Measurements from ENCODE around the gene ARFIP2. TPM values are rescaled to one million over a fixed set of nuclear protein-coding genes. Genes with fewer than 3 reads are reported as not detected.

The ARFIP2 gene
- total and polyA plus RNA-seq, 10 donors = 23.4 to 72.7 (median 36.1) TPM

GRCh38 chr11:6473451-6474412, 7.4 kb downstream of the ARFIP2 start, which contains the start of gene TRIM3:
Gene TRIM3, minus strand, starts transcription at chr11:6473941. Its CDS starts 8,246 bp downstream, at chr11:6465695.
- TF ChIP-seq POLR2A (IDR thresholded peaks at IDR 0.05) = peak in 1 of 3 donors; percentile 19
- peak; percentile 65 to 83 (median 80) for TF ChIP-seq POLR2AphosphoS5 (IDR thresholded peaks at IDR 0.05)
- TF ChIP-seq, protein P1, sequence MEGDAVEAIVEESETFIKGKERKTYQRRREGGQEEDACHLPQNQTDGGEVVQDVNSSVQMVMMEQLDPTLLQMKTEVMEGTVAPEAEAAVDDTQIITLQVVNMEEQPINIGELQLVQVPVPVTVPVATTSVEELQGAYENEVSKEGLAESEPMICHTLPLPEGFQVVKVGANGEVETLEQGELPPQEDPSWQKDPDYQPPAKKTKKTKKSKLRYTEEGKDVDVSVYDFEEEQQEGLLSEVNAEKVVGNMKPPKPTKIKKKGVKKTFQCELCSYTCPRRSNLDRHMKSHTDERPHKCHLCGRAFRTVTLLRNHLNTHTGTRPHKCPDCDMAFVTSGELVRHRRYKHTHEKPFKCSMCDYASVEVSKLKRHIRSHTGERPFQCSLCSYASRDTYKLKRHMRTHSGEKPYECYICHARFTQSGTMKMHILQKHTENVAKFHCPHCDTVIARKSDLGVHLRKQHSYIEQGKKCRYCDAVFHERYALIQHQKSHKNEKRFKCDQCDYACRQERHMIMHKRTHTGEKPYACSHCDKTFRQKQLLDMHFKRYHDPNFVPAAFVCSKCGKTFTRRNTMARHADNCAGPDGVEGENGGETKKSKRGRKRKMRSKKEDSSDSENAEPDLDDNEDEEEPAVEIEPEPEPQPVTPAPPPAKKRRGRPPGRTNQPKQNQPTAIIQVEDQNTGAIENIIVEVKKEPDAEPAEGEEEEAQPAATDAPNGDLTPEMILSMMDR (IDR thresholded peaks at IDR 0.05 in 8 of 11, conservative IDR thresholded peaks at IDR 0.05 in 3 of 11) = peak in 1 of 11 experiments; percentile 15
- peaks cover 0 to 25% (median 23%) of the 10 kb centered on the region in 6 donors for H3K36me3 ChIP-seq
- peaks cover 12 to 46% (median 32%) of the 10 kb centered on the region in 6 donors for H3K4me1 ChIP-seq
- peak within 1 kb of the TSS; percentile 58 to 90 (median 65) for H3K4me3 ChIP-seq
- WGBS, 5 donors = 1 to 4% (median 1%) methylated on average over 34 to 87 of the region's 87 CpGs
- no peaks in the 10 kb centered on the region for H3K9me3 ChIP-seq
- peak within 1 kb of the TSS; percentile 69 to 93 (median 90) for H3K27ac ChIP-seq
- no peaks in the 10 kb centered on the region for H3K27me3 ChIP-seq (replicated peaks in 1 of 7)
- DNase-seq = peak; percentile 96
- intact Hi-C loops (cut with DNase I; ENCODE audit: low total_unique reads) = no loop called here

DNA sequence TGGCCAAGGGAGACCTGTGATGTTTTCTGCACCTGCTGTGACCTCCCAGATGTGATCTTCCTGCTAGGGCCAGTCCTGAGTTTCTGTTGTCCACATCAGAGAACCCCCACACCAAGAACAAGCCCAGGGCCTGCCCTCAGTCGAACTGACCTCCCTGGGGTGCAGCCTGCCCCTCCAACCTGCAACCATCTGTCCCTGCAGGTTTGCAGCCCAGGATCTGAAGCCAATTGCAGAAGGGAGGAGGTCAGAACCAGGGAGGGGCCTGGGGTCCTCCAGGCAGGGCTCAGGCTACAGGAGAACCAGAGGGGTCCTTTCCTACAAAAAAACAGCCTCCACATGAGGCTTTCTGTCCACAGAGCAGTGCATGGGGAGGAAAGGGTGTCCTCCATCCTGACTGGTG, 8.2 kb downstream of the ARFIP2 start:
- no peaks in the 10 kb centered on the region for H3K9me3 ChIP-seq
- intact Hi-C loops (cut with DNase I; ENCODE audit: low total_unique reads) = no loop called here
- DNase-seq = no peak
- H3K4me3 ChIP-seq = peak overlapping the region; percentile 58 to 90 (median 65)
- H3K36me3 ChIP-seq = peaks cover 0 to 17% (median 15%) of the 10 kb centered on the region in 6 donors
- H3K4me1 ChIP-seq = peaks cover 12 to 52% (median 33%) of the 10 kb centered on the region in 6 donors
- H3K27me3 ChIP-seq (replicated peaks in 1 of 7) = no peaks in the 10 kb centered on the region
- TF ChIP-seq POLR2A (IDR thresholded peaks at IDR 0.05) (no peak), POLR2AphosphoS5 (IDR thresholded peaks at IDR 0.05) (no peak)
- TF ChIP-seq, protein P1 (IDR thresholded peaks at IDR 0.05 in 8 of 11, conservative IDR thresholded peaks at IDR 0.05 in 3 of 11) = no peak
- WGBS, 5 donors = 29 to 68% (median 63%) methylated on average over 1 of the region's 1 CpG; no CpG with 5 or more reads in 1 of the 5 donors
- H3K27ac ChIP-seq = peak overlapping the region in 5 of 8 donors; percentile 88 to 93 (median 91)

DNA sequence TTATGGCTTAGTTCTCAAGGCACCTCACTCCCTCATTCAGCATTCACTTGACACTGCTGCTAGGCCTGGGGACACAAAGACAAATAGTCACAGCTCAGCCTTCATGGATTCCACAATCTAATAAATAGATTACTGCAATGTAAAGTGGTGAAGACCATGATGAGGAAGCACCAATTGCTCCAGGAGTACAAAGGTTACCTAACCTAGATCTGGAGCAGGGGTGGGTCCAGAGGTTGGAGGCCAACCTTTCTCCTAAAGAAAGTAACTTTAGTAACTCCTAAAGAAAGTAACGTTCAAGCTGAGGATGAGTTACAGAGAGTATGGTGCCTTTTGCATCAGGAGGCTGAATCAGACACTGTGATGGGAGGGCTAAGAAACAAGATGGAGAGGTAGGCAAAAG, 11.5 kb downstream of the ARFIP2 start:
- TF ChIP-seq POLR2AphosphoS5 (IDR thresholded peaks at IDR 0.05) = no peak
- no peak for TF ChIP-seq POLR2A (IDR thresholded peaks at IDR 0.05)
- TF ChIP-seq, protein P1 (IDR thresholded peaks at IDR 0.05 in 8 of 11, conservative IDR thresholded peaks at IDR 0.05 in 3 of 11) = no peak
- H3K4me1 ChIP-seq = peaks cover 12 to 44% (median 30%) of the 10 kb centered on the region in 6 donors
- DNase-seq = no peak
- H3K36me3 ChIP-seq = peaks cover 0 to 10% (median 4%) of the 10 kb centered on the region in 6 donors
- no peak overlapping the region for H3K4me3 ChIP-seq
- H3K9me3 ChIP-seq = no peaks in the 10 kb centered on the region
- H3K27me3 ChIP-seq (replicated peaks in 1 of 7) = no peaks in the 10 kb centered on the region
- intact Hi-C loops (cut with DNase I; ENCODE audit: low total_unique reads) = no loop called here
- 90 to 97% (median 97%) methylated on average over 1 of the region's 1 CpG for WGBS, 5 donors
- peak overlapping the region; percentile 38 to 74 (median 59) for H3K27ac ChIP-seq

Data from spleen (tissue), 11 donors.